ENCODE data around the gene PCGF3. TPM values are rescaled to one million over a fixed set of nuclear protein-coding genes. Genes with fewer than 3 reads are reported as not detected.

The PCGF3 gene
- total and polyA plus RNA-seq, 3 donors from 2014 or later, result 37.3 to 84.8 (median 84.2) TPM

GRCh38 chr4:795726-796119 lies 90.1 kb downstream of the PCGF3 start:
- intact Hi-C loops (cut with DNase I; ENCODE audit: low total_unique reads), result no loop called here

GRCh38 chr4:796206-796605 lies 90.6 kb downstream of the PCGF3 start:
- Histone ChIP-seq H3K27ac (no peak overlapping the region), H3K4me3 (no peak overlapping the region), H3K36me3 (ENCODE audit: low read depth, missing control alignments) (no peaks in the 10 kb centered on the region), H3K4me1 (peaks cover 17% of the 10 kb centered on the region), H3K9me3 (no peaks in the 10 kb centered on the region), H3K27me3 (no peaks in the 10 kb centered on the region)
- WGBS, 2 donors, result 86 to 94% methylated on average over 17 of the region's 17 CpGs
- no peak for TF ChIP-seq POLR2A (IDR thresholded peaks at IDR 0.05)
- no peak for TF ChIP-seq CTCF (IDR thresholded peaks at IDR 0.05)
- intact Hi-C loops (cut with DNase I; ENCODE audit: low total_unique reads), result no loop called here
- no peak for DNase-seq

More at GRCh38 chr4:795726-796119, 90.1 kb downstream of the PCGF3 start:
- DNase-seq, result no peak
- Histone ChIP-seq H3K4me1 (peaks cover 17% of the 10 kb centered on the region), H3K36me3 (ENCODE audit: low read depth, missing control alignments) (no peaks in the 10 kb centered on the region), H3K4me3 (peak overlapping the region in 1 of 2 donors; percentile 35), H3K27ac (no peak overlapping the region), H3K9me3 (no peaks in the 10 kb centered on the region), H3K27me3 (no peaks in the 10 kb centered on the region)
- TF ChIP-seq POLR2A (IDR thresholded peaks at IDR 0.05) (no peak), CTCF (IDR thresholded peaks at IDR 0.05) (no peak)
- WGBS, 2 donors, result 20 to 22% methylated on average over 8 to 20 of the region's 20 CpGs

GRCh38 chr4:797066-797465 lies 91.4 kb downstream of the PCGF3 start:
- H3K27me3 ChIP-seq, result no peaks in the 10 kb centered on the region
- peaks cover 12% of the 10 kb centered on the region for H3K4me1 ChIP-seq
- no peak for DNase-seq
- H3K9me3 ChIP-seq, result no peaks in the 10 kb centered on the region
- intact Hi-C loops (cut with DNase I; ENCODE audit: low total_unique reads), result no loop called here
- H3K4me3 ChIP-seq, result no peak overlapping the region
- no peaks in the 10 kb centered on the region for H3K36me3 ChIP-seq (ENCODE audit: low read depth, missing control alignments)
- TF ChIP-seq CTCF (IDR thresholded peaks at IDR 0.05), result no peak
- no peak for TF ChIP-seq POLR2A (IDR thresholded peaks at IDR 0.05)
- no peak overlapping the region for H3K27ac ChIP-seq
- 87 to 92% methylated on average over 3 to 4 of the region's 4 CpGs for WGBS, 2 donors

DNA sequence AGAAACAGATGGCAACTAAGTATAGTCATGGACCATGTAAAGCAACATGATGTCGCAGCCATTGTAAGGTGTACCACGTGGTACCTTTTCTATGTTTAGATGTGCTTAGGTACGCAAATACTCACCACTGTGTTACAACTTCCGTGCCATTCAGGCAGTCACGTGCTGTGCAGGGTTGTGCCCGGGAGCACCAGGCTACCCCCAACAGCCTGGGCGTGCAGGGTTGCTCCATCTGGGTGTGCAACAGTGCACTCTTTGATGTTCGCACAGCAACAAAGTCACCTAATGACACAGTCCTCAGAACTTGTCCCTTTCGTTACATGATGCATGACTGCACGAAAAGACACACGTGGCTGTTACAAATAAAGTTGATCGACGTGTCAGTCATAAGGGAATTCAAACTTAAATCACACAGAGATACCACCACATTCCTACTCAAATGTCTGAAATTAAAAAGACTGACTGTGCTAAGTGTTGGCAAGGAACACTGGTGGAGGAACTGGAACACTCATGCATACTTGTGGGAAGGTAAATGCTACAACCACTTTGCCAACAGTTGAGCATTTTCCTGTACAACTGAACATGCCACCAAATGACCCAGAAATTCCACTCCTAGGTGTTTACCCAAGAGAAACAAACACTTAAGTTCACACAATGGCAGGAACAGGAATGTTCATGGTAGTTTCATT lies 95.9 kb downstream of the PCGF3 start:
- no peaks in the 10 kb centered on the region for H3K27me3 ChIP-seq
- WGBS, 2 donors, result 89 to 90% methylated on average over 13 of the region's 13 CpGs
- H3K9me3 ChIP-seq, result no peaks in the 10 kb centered on the region
- H3K4me3 ChIP-seq, result no peak overlapping the region
- H3K4me1 ChIP-seq, result no peaks in the 10 kb centered on the region
- no peak for DNase-seq
- H3K27ac ChIP-seq, result no peak overlapping the region
- H3K36me3 ChIP-seq (ENCODE audit: low read depth, missing control alignments), result no peaks in the 10 kb centered on the region
- intact Hi-C loops (cut with DNase I; ENCODE audit: low total_unique reads), result no loop called here
- TF ChIP-seq POLR2A (IDR thresholded peaks at IDR 0.05) (no peak), CTCF (IDR thresholded peaks at IDR 0.05) (no peak)

DNA sequence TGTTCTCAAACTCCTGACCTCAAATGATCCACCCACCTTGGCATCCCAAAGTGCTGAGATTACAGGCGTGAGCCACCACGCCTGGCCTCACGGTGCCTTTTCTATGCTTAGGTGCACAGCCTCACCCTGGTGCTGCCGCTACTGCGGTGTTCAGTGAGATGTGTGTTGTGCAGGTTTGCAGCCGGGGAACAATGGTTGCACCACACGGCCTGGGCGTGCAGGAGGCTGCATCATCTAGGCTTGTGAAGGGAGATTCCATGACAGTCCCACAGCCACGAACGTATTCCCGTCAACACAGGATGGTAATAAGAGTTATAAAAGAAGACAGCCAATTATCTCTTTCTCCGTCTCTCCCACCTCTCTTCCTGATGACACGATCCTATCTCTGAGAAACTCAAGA lies 98.3 kb downstream of the PCGF3 start:
- Histone ChIP-seq H3K27ac (no peak overlapping the region), H3K36me3 (ENCODE audit: low read depth, missing control alignments) (no peaks in the 10 kb centered on the region), H3K4me1 (no peaks in the 10 kb centered on the region), H3K9me3 (no peaks in the 10 kb centered on the region), H3K27me3 (no peaks in the 10 kb centered on the region), H3K4me3 (peak overlapping the region; percentile 10 to 51)
- DNase-seq, result no peak
- WGBS, 2 donors, result 71 to 73% methylated on average over 13 of the region's 13 CpGs
- intact Hi-C loops (cut with DNase I; ENCODE audit: low total_unique reads), result no loop called here
- no peak for TF ChIP-seq POLR2A (IDR thresholded peaks at IDR 0.05)
- no peak for TF ChIP-seq CTCF (IDR thresholded peaks at IDR 0.05)

Measured in testis (tissue), 3 donors.